ENCODE results near the gene RIOK2. TPM values are rescaled to one million over a fixed set of nuclear protein-coding genes. Genes with fewer than 3 reads are reported as not detected.

The RIOK2 gene
- total RNA-seq, 1 experiment from 2014 or later = 42.9 TPM

GRCh38 chr5:97208184-97208713 is 25.2 kb upstream of the RIOK2 start:
- CTCF ChIA-PET = no interaction called here
- no peak overlapping the region for H3K4me3 ChIP-seq (ENCODE audit: low read depth, low read length, poor library complexity, severe bottlenecking)
- no peaks in the 10 kb centered on the region for H3K36me3 ChIP-seq (ENCODE audit: insufficient read depth, low read length, poor library complexity, severe bottlenecking)
- POLR2A ChIA-PET (ENCODE audit: low non-redundant PET) = no interaction called here
- DNase-seq (ENCODE audit: low spot score) = no peak
- H3K27me3 ChIP-seq (replicated peaks; ENCODE audit: insufficient read depth, low read depth, low read length, poor library complexity) = no peaks in the 10 kb centered on the region
- H3K27ac ChIP-seq (ENCODE audit: low read depth, low read length, poor library complexity, severe bottlenecking) = no peak overlapping the region
- H3K9me3 ChIP-seq (ENCODE audit: low read depth, low read length, poor library complexity, severe bottlenecking) = no peaks in the 10 kb centered on the region
- TF ChIP-seq EZH2 (IDR thresholded peaks at IDR 0.05; ENCODE audit: borderline replicate concordance, low read depth, low read length, poor library complexity, severe bottlenecking) = no peak
- no peak for TF ChIP-seq CTCF (conservative IDR thresholded peaks at IDR 0.05; ENCODE audit: low read depth, low read length)
- intact Hi-C loops (cut with micrococcal nuclease; ENCODE audit: unreplicated experiment) = no loop called here
- no peaks in the 10 kb centered on the region for H3K4me1 ChIP-seq (ENCODE audit: insufficient read depth, low read length, poor library complexity, severe bottlenecking)
- no TSS peak for BruUV-seq (replicated peaks)

GRCh38 chr5:97194366-97194765 is 11.3 kb upstream of the RIOK2 start:
- Histone ChIP-seq H3K27ac (ENCODE audit: low read depth, low read length, poor library complexity, severe bottlenecking) (no peak overlapping the region), H3K27me3 (replicated peaks; ENCODE audit: insufficient read depth, low read depth, low read length, poor library complexity) (no peaks in the 10 kb centered on the region), H3K4me1 (ENCODE audit: insufficient read depth, low read length, poor library complexity, severe bottlenecking) (peaks cover 15% of the 10 kb centered on the region), H3K4me3 (ENCODE audit: low read depth, low read length, poor library complexity, severe bottlenecking) (no peak overlapping the region), H3K9me3 (ENCODE audit: low read depth, low read length, poor library complexity, severe bottlenecking) (no peaks in the 10 kb centered on the region), H3K36me3 (ENCODE audit: insufficient read depth, low read length, poor library complexity, severe bottlenecking) (no peaks in the 10 kb centered on the region)
- TF ChIP-seq EZH2 (IDR thresholded peaks at IDR 0.05; ENCODE audit: borderline replicate concordance, low read depth, low read length, poor library complexity, severe bottlenecking) (no peak), CTCF (conservative IDR thresholded peaks at IDR 0.05; ENCODE audit: low read depth, low read length) (no peak)
- POLR2A ChIA-PET (ENCODE audit: low non-redundant PET) = no interaction called here
- BruUV-seq (replicated peaks) = no TSS peak
- intact Hi-C loops (cut with micrococcal nuclease; ENCODE audit: unreplicated experiment) = no loop called here
- CTCF ChIA-PET = no interaction called here
- peak; percentile 4 for DNase-seq (ENCODE audit: low spot score)

- H3K4me1 ChIP-seq (ENCODE audit: insufficient read depth, low read length, poor library complexity, severe bottlenecking) = peaks cover 15% of the 10 kb centered on the region
- no peaks in the 10 kb centered on the region for H3K36me3 ChIP-seq (ENCODE audit: insufficient read depth, low read length, poor library complexity, severe bottlenecking)
- DNase-seq (ENCODE audit: low spot score) = no peak
- intact Hi-C loops (cut with micrococcal nuclease; ENCODE audit: unreplicated experiment) = no loop called here
- no peak overlapping the region for H3K4me3 ChIP-seq (ENCODE audit: low read depth, low read length, poor library complexity, severe bottlenecking)
- no peak for TF ChIP-seq EZH2 (IDR thresholded peaks at IDR 0.05; ENCODE audit: borderline replicate concordance, low read depth, low read length, poor library complexity, severe bottlenecking)
- no peak for TF ChIP-seq CTCF (conservative IDR thresholded peaks at IDR 0.05; ENCODE audit: low read depth, low read length)
- H3K27me3 ChIP-seq (replicated peaks; ENCODE audit: insufficient read depth, low read depth, low read length, poor library complexity) = no peaks in the 10 kb centered on the region
- ChIA-PET POLR2A (ENCODE audit: low non-redundant PET) (no interaction called here), CTCF (no interaction called here)
- BruUV-seq (replicated peaks) = no TSS peak
- peak overlapping the region; percentile 7 for H3K27ac ChIP-seq (ENCODE audit: low read depth, low read length, poor library complexity, severe bottlenecking)
- no peaks in the 10 kb centered on the region for H3K9me3 ChIP-seq (ENCODE audit: low read depth, low read length, poor library complexity, severe bottlenecking)
Measured at GRCh38 chr5:97193355-97193688, 10.3 kb upstream of the RIOK2 start.
